HG03565 (cell line): ENCODE data around the gene RAB9A.

Source experiments
- ATAC-seq: cut with Tn5 transposase; IDR thresholded peaks from one replicate; pipeline ENCODE4 v1.9.1; 2021; ENCODE audit warnings: mild to moderate bottlenecking, moderate library complexity; ENCODE audit not compliant: unreplicated experiment

The RAB9A gene

DNA sequence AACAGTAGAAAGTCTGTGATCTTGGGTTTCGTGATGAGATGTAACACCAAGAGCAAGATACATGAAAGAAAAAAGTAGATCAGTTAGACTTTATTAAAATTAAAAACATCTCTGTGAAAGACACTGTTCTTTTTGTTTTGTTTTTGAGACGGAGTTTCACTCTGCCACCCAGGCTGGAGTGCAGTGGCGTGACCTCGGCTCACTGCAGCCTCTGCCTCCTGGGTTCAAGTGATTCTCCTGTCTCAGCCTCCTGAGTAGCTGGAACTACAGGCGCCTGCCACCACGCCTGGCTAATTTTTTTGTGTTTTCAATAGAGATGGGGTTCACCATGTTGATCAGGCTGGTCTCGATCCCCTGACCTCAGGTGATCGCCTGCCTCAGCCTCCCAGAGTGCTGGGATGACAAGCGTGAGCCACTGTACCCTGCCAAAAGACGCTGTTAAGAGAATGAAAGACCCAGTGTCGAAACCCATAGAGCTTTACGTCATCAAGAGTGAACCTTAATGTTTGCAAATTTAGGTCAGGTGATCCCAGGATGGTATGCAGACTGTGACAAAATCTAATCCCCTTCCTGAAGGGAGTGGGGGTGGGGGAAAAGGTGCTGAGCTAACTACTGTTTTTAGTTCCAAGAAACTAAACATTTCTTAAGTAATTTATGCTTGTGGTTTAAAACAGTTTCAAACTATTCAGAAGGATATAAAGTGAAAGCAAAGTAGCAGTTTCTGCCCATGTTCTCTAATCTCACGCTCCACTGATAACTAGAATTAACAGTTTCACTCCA is 53.7 kb downstream of the RAB9A start:
- peak; percentile 85 for ATAC-seq

DNA sequence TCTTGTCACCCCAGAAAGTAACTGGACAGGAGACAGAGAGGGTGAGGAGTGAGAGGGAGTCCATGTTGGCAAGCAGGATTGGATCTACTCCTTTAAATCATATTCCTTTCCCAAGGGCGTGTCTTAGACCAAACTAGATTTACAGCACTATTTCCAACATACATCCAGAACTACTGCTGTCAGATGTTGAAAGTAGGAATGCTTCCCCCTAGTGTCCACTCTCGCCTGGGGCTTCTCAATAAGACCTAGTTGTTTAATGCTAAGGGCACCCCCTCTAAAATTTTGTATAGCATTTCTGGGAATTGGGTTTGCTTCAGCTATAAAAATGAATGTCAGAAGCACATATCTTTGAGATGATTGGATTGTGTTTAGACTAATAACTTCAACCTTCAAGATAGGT is 58.9 kb downstream of the RAB9A start:
- no peak for ATAC-seq

DNA sequence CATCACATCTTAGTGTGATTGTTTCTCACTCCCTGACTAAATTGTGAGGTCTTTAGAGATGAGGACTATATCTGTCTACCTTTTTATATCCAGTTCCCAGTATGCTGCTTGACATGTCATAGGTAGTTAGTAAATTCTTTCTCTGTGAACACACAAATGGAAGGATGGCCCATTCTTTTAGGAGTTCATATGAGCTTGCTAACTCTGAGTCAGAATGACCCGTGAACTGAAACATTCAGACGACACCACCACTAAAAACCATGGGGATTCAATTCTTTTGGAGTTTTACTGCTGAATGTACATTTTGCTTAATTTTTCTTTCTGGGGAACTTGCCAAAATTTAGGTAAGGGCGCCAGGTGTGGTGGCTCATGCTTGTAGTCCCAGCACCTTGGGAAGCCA is 59.6 kb downstream of the RAB9A start:
- no peak for ATAC-seq

DNA sequence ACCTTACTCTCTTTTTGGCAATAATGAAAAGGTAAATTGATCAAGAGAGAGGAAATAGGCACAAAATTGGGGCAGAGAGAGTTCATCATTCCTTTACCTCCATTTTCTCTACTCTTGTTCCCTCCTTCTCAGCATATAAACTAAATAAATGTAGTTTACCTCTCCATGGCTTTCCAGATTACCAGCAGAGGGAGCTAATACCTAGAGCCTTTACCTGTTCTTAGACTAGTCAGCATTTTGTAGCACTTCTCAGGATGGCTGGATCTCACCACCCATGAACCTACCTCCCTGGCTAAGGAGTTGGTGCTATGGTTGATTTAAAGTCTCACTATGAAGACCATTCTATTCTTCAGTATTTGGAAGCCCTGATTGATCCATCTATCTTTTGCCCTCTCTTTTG is 61.3 kb downstream of the RAB9A start:
- ATAC-seq: no peak

DNA sequence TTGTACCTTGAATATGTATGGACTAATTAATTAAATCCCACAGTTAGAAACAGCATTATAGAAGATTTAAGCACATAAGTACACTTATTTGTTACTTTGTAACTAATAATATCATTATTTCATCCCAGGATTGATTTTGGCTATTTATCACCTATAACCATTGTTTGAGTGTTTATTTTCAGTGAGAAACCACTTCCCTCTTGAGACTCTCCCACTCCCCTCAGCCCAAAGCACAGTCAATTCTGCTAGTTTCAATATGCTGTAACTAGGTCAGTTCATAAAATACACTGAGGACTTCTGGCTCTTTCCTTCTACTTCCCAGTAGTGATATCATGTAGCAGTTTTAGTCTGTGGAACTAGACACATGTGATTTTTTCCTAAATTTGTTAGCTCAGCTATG is 61.9 kb downstream of the RAB9A start:
- no peak for ATAC-seq

DNA sequence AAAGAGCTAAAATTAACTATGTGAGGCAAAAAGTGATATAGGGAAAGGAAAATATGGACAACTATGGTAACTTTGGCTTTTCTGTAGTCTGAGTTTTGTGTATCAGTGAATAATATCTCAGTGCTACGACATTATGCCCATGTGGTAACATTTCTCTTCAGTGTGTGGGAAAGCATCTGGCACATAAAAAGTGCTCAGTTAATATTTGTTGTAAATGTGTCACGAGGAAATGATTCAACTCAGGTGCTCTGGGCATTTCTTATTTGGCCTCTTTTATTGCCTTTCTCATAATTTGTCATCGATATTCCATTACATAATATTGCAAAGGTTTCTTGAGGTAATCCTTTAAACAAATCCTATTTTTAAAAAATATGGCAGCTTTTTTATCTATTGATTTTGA is 63.2 kb downstream of the RAB9A start:
- ATAC-seq: no peak

DNA sequence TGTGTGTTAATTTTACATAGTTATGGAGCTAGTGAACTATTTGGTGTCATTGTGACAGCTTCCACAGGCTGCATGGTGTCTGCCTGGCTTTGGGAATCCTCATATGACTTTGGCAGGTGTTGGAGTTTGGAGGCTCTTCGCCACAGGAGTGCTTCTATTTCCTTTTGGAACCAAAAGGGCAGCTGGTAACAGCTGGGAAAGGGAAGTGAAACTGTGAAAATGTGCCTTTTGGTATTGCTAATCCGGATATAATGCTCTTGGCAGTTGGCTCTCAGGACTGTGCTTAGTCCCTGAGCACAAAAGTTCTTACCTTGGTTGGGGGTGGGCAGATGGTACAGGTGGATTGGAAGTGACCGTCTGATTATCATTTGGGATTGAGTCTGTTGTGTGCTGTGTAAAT is 63.7 kb downstream of the RAB9A start:
- ATAC-seq: peak; percentile 61

DNA sequence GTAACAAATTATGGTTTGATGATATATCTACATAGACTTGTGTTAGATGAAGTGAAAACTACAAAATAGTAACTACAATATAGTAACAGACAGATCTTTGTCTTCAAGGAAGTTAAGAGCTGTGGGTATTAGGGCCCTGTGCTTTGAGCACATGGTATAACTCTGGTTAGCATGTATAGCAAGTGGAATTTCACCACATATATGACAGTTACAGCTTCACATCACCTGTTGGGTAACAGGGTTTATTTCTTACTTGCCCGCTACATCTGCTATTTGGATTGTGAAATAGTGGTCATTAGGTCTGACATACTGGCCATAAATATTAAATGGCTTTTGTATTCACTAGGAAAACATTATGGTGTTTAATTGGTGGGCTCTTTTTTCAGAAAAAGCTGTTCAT is 65.8 kb downstream of the RAB9A start:
- ATAC-seq: no peak

DNA sequence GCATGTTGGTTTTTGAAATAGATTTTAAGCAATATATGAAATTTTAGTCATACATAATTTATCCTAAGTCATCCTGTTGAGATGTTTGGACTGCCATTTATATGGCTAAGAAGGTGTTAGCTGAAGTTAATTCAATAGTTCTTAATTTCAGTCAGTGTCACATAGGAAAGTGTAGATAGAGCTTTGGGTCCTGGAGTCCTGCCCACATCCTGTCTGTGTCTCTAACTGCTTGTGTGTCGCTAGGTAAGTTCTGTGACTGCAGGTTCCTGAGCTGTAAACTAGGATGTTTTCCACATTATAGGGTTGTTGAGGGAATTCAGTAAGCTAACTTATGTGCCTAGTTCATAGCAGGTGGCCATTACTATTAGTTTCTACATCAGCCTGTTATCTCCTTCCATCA is 66.3 kb downstream of the RAB9A start:
- ATAC-seq: no peak

DNA sequence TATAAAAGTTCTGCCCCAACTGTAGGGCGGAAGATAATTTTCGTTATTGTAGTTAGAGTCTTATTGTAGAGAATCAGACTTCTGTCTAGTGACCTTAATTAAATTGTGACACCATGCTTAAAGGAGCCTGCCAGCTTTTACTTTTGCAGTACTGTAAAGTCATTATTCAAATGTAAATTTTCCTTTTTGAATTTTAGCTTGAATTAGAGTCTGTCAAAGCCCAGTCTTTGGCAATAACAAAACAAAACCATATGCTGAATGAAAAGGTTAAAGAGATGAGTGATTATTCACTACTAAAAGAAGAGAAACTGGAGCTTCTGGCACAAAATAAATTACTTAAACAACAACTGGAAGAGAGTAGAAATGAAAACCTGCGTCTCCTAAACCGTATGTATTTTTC is 67.5 kb downstream of the RAB9A start:
- ATAC-seq: no peak

DNA sequence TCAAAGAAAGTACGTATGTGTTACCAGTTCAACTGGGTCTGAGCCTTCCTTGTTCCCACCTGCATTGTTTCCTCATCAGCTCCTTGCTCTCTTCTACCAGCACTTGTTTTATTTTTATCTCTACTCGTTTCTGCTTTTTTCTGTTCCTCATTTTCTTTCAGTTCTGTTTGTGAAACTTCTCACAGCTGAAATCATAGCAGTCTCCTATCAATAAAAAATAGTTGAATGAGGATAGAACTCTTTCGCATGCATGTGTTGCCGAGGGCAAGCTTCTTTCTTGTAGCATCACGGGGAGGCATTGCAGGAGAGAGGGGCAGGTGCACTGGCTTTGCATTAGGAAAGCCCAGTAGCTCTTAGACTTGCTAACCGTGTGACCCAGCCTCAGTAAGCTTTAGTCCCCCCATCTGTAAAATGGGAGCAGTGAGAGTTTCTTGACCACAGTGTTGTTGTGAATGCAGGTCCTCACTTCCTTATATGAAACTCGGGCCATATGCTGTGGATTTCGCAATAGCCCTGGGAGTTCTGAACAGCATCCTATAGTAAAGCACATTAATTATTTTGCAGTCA is 70.3 kb downstream of the RAB9A start:
- ATAC-seq: peak; percentile 60
